ENCODE data around the gene EXOC2.

The EXOC2 gene

DNA sequence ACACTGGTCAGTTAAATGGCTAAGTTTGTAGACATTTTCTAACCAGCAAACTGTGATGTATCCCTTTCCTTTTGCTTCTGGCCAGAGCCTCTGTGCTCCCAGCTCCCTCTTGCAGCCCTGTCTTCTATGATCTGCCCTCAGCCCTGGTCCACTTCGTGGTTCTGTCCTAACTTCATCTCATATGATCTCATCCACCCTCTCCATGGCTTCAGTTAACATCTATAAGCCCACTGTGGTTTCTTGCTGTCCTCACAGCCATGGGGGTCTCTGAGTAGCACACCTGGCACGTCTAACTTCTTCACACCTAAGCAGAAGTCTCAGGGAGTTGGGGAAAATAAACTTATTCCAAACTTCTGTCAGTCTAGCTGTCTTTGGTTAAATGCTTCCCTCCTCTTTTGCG lies 219.6 kb downstream of the EXOC2 start:
- TF ChIP-seq CTCF (IDR thresholded peaks at IDR 0.05): no peak
- H3K27ac Mint-ChIP-seq: no peak overlapping the region
- H3K4me1 Mint-ChIP-seq: peaks cover 24% of the 10 kb centered on the region
- H3K4me3 Mint-ChIP-seq: no peak overlapping the region
- H3K27me3 Mint-ChIP-seq (ENCODE audit: low read depth, poor library complexity): peaks cover 8% of the 10 kb centered on the region
- H3K9me3 Mint-ChIP-seq: no peaks in the 10 kb centered on the region
- no peak for DNase-seq
- no peaks in the 10 kb centered on the region for H3K36me3 Mint-ChIP-seq (ENCODE audit: low read depth)

DNA sequence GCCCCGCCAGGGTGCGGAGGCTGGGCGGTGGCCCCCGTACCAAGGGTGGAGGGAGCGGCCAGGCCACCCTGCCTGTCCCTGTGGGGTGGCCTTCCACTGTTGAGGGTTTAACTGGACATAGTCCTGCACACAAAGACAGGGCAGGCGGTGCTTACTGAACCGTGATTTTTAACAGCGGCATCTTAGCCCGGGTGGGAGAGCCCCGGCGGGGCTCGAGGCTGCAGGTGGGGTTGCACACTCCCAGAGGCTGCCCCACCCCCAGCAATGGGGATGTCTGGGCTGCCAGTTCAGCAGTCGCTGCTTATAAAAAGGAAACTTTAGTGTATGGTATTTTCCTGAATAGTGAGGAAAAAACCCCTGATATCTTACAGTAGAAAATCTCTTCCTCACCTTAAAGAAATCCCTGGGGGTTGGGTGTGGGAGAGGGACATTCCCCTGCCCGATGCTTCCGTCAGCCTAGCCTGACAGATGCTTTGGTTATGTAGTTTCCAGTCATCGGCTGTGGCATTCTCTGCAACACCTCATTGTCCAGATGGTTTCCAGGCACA lies 222.0 kb downstream of the EXOC2 start:
- TF ChIP-seq CTCF (IDR thresholded peaks at IDR 0.05): no peak
- Mint-ChIP-seq H3K36me3 (ENCODE audit: low read depth) (no peaks in the 10 kb centered on the region), H3K27ac (no peak overlapping the region), H3K27me3 (ENCODE audit: low read depth, poor library complexity) (peaks cover 11% of the 10 kb centered on the region), H3K9me3 (peaks cover 4% of the 10 kb centered on the region), H3K4me3 (no peak overlapping the region), H3K4me1 (peaks cover 24% of the 10 kb centered on the region)
- no peak for DNase-seq

DNA sequence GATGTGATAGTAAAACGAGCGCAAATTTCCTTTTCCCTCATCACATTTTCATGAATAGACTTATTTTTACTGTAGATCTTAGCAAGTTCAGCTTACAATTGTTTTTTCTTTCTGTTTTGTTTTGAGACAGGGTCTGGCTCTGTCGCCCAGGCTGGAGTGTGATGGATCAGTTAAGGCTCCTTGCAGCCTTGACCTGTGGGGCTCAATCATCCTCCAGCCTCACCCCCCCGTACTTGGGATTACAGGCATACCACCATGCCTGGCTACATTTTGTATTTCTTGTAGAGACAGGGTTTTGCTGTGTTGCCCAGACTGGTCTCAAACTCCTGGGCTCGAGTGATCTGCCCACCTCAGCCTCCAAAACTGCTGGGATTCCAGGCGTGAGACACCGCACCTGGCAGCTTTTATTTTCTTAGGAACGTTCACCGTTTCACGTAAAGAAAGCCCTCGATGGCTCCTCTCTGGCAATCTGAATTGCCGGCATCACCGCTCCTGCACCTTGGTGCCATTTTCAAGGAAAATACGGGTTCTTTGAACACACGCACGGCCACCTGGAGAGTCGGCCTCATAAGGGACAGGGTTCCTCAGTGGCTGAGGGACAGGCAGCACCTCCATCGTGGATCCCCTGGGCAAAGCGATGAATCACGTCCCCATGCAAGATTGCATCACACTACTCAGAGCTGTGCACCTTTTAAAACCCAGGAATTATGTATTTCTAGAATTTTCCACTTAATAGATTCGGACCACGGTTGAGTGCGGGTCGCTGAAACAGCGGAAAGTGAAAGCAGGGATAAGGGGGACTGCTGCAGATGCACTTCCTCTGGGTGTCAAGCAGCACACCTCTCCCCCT lies 222.7 kb downstream of the EXOC2 start:
- H3K27me3 Mint-ChIP-seq (ENCODE audit: low read depth, poor library complexity): peaks cover 13% of the 10 kb centered on the region
- no peak overlapping the region for H3K4me3 Mint-ChIP-seq
- TF ChIP-seq CTCF (IDR thresholded peaks at IDR 0.05): no peak
- H3K36me3 Mint-ChIP-seq (ENCODE audit: low read depth): no peaks in the 10 kb centered on the region
- H3K4me1 Mint-ChIP-seq: peaks cover 17% of the 10 kb centered on the region
- no peak overlapping the region for H3K27ac Mint-ChIP-seq
- H3K9me3 Mint-ChIP-seq: peaks cover 4% of the 10 kb centered on the region
- DNase-seq: no peak

DNA sequence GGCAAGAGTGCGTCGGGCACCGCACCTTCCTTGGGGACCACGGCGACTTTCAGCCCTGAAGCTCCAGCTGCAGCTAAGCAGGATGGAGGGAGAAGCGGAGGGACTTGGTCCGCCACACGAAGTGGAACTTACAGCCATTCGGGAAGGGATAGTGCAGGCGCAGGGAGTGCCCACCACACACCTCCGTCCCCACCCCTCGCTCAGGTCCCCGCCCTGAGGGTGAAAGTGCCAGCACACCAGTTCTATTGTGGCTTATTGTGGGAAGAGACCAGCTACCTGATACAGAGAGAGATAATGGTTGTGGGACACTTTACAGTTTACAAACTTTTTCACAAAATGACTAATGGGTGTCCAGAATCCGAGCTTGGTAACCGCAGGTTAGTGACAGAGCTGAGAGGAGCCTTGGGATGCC lies 225.3 kb downstream of the EXOC2 start:
- Mint-ChIP-seq H3K4me1 (peaks cover 6% of the 10 kb centered on the region), H3K4me3 (no peak overlapping the region), H3K27ac (no peak overlapping the region), H3K9me3 (peaks cover 4% of the 10 kb centered on the region), H3K27me3 (ENCODE audit: low read depth, poor library complexity) (peaks cover 20% of the 10 kb centered on the region), H3K36me3 (ENCODE audit: low read depth) (no peaks in the 10 kb centered on the region)
- no peak for DNase-seq
- no peak for TF ChIP-seq CTCF (IDR thresholded peaks at IDR 0.05)

- peaks cover 4% of the 10 kb centered on the region for H3K9me3 Mint-ChIP-seq
- peaks cover 24% of the 10 kb centered on the region for H3K27me3 Mint-ChIP-seq (ENCODE audit: low read depth, poor library complexity)
- DNase-seq: no peak
- no peak for TF ChIP-seq CTCF (IDR thresholded peaks at IDR 0.05)
- H3K36me3 Mint-ChIP-seq (ENCODE audit: low read depth): no peaks in the 10 kb centered on the region
- H3K27ac Mint-ChIP-seq: no peak overlapping the region
- H3K4me1 Mint-ChIP-seq: peaks cover 6% of the 10 kb centered on the region
- no peak overlapping the region for H3K4me3 Mint-ChIP-seq
These were observed 225.8 kb downstream of the EXOC2 start for GRCh38 chr6:467111-467510.

DNA sequence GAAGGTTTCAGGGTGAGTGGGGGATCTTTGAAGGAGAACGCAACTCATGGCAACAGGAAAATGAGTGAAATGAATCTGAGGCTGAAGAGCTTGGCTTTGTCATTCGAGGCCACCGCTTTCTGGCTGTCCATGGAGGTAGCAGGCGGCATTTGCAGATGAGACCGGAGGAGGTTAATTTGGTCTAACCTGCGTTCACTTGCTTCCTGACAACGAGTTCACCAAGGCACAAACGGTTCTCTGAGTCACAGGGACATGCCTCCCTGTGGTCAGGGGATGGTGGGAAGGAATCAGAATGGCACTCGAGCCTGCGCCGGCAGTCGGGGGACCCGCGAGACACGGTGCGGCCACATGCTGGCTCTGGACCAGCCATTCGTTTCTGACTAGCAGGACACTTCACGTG lies 226.4 kb downstream of the EXOC2 start:
- Mint-ChIP-seq H3K27me3 (ENCODE audit: low read depth, poor library complexity) (peaks cover 24% of the 10 kb centered on the region), H3K4me3 (no peak overlapping the region), H3K4me1 (peaks cover 6% of the 10 kb centered on the region), H3K27ac (no peak overlapping the region), H3K36me3 (ENCODE audit: low read depth) (no peaks in the 10 kb centered on the region), H3K9me3 (peaks cover 4% of the 10 kb centered on the region)
- no peak for TF ChIP-seq CTCF (IDR thresholded peaks at IDR 0.05)
- no peak for DNase-seq
